ENCODE data around the gene FOXJ1. TPM values are rescaled to one million over a fixed set of nuclear protein-coding genes. Genes with fewer than 3 reads are reported as not detected.

Gene FOXJ1
- total RNA-seq, 3 donors from 2014 or later: 0.15 TPM; not detected in 2

DNA sequence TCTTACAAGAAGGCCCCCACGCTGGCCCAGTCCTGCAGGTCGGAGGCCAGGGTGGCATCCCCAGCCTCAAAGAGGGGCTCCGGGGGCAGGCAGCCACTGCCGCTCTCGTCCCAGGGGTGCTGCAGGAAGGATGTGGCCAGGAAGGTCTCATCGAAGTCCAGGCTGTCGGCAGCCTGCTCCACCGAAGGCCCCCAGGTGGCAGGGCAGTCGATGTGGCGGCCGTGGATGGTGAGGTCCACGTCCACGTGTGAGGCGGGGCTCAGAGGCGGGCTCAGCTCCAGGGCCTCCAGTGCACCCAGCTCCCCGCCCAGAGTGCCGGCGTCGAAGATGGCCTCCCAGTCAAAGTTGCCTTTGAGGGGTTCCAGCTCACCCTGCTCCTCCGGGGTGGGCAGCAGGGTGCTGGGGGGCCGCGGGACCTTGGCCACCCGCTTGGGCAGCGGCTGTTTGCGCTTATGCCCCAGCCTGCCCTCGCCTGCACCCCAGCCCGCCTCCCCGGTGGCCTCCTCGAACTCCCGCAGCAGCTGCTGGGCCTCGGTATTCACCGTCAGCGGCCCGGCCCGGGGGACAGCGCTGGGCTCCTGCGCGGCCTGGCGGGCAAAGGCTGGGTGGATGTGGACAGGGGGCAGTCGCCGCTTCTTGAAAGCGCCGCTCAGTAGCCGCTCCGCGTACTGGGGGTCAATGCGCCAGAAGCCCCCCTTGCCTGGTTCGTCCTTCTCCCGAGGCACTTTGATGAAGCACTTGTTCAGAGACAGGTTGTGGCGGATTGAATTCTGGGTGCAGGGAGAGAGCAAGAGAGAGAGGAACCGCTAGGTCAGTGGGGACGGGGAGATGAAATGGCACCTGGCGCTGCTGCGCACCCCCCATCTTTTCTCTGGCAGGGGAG, 3.5 kb downstream of the FOXJ1 start:
- DNase-seq (ENCODE audit: low spot score in 2 of 2): no peak
- Histone ChIP-seq H3K9me3 (no peaks in the 10 kb centered on the region), H3K4me1 (peaks cover 0 to 2% of the 10 kb centered on the region in 2 donors), H3K27ac (no peak overlapping the region), H3K36me3 (no peaks in the 10 kb centered on the region), H3K27me3 (peaks cover 14 to 38% of the 10 kb centered on the region in 2 donors), H3K4me3 (no peak overlapping the region)
- TF ChIP-seq POLR2A (IDR thresholded peaks at IDR 0.05) (no peak), POLR2AphosphoS5 (IDR thresholded peaks at IDR 0.05) (no peak)
- TF ChIP-seq, protein P1, sequence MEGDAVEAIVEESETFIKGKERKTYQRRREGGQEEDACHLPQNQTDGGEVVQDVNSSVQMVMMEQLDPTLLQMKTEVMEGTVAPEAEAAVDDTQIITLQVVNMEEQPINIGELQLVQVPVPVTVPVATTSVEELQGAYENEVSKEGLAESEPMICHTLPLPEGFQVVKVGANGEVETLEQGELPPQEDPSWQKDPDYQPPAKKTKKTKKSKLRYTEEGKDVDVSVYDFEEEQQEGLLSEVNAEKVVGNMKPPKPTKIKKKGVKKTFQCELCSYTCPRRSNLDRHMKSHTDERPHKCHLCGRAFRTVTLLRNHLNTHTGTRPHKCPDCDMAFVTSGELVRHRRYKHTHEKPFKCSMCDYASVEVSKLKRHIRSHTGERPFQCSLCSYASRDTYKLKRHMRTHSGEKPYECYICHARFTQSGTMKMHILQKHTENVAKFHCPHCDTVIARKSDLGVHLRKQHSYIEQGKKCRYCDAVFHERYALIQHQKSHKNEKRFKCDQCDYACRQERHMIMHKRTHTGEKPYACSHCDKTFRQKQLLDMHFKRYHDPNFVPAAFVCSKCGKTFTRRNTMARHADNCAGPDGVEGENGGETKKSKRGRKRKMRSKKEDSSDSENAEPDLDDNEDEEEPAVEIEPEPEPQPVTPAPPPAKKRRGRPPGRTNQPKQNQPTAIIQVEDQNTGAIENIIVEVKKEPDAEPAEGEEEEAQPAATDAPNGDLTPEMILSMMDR (IDR thresholded peaks at IDR 0.05): no peak
- intact Hi-C loops (cut with DNase I; ENCODE audit: low total_unique reads): no loop called here

DNA sequence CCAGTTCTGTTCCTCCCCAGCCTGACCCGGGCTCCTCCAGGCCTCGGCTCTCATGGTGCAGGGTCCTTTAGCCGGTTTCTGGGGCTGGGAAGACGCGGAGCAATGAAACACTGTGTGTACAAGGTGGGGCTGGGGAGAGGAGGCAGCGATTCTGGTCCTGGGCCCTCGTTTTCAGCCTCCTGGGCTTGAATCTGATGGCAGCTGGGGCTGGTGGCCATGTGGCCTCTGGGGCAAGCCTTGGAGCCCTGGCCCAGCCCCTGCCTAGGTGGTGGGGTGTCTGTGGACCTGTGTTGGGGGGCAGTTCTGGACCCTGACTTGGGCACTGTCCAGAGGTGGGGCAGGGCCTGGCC, 4.1 kb downstream of the FOXJ1 start:
- DNase-seq (ENCODE audit: low spot score in 2 of 2): no peak
- Histone ChIP-seq H3K4me1 (peaks cover 0 to 2% of the 10 kb centered on the region in 2 donors), H3K36me3 (no peaks in the 10 kb centered on the region), H3K4me3 (no peak overlapping the region), H3K9me3 (no peaks in the 10 kb centered on the region), H3K27me3 (peaks cover 14 to 38% of the 10 kb centered on the region in 2 donors), H3K27ac (no peak overlapping the region)
- intact Hi-C loops (cut with DNase I; ENCODE audit: low total_unique reads): no loop called here
- TF ChIP-seq, protein P1 (IDR thresholded peaks at IDR 0.05): no peak
- TF ChIP-seq POLR2AphosphoS5 (IDR thresholded peaks at IDR 0.05) (no peak), POLR2A (IDR thresholded peaks at IDR 0.05) (no peak)

DNA sequence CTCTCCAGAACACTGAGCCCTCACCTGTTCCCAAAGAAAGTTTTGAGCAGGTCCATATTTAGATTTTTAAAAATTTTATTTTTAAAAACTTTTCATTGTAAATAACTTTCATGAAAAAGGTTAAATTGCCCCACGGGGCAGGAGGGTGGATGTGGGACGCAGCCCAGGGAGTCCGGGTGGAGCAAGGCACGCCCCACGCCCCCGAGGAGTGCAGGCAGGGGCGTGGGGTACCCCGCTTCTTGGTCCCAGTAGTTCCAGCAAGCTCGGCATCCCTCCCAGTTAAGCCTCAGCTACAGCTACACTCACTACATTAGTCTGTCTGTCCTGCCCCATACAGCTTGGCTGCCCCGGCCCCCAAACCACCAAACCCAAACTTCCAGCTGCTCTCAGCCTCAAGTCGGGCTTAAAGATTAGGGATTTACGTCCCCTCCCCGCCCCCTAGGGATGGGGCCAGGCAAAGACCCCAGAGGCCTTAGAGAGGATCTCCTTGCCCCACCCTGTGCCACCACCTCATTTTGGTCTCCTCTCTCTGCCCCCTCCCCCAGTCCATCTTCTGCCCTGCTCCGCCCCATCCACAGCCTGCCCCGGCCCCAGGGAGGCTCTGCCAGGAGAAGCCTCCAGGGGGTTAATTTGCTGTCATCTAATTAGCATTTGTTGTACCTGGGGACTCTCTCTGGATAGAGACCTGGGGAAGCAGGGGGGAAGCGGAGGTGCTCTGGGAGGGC, 4.6 kb downstream of the FOXJ1 start:
- no peaks in the 10 kb centered on the region for H3K9me3 ChIP-seq
- H3K27ac ChIP-seq: no peak overlapping the region
- DNase-seq (ENCODE audit: low spot score in 2 of 2): no peak
- no peak overlapping the region for H3K4me3 ChIP-seq
- intact Hi-C loops (cut with DNase I; ENCODE audit: low total_unique reads): no loop called here
- H3K4me1 ChIP-seq: peaks cover 0 to 2% of the 10 kb centered on the region in 2 donors
- H3K27me3 ChIP-seq: peaks cover 14 to 38% of the 10 kb centered on the region in 2 donors
- TF ChIP-seq POLR2A (IDR thresholded peaks at IDR 0.05): no peak
- TF ChIP-seq, protein P1 (IDR thresholded peaks at IDR 0.05): no peak
- no peak for TF ChIP-seq POLR2AphosphoS5 (IDR thresholded peaks at IDR 0.05)
- H3K36me3 ChIP-seq: no peaks in the 10 kb centered on the region

DNA sequence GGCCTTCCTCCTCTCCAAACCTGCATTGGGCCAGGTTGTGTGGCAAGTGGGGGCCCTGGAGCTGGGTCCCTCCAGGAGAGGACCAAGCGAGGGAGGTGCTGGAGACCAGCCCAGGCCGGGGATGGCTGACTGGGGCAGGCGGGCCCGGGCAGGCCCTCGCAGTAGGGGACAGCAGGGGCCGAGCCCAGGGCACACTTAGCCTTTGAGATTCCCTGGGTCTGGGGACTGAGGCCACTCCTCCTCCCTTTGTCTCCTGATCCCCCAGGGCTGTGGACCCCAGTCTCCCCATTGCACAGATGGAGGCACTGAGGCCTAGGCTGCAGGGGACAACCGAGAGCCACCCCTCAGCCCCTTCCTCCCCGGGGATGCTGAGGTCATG, 5.2 kb downstream of the FOXJ1 start:
- H3K9me3 ChIP-seq: no peaks in the 10 kb centered on the region
- H3K4me3 ChIP-seq: no peak overlapping the region
- no peak for DNase-seq (ENCODE audit: low spot score in 2 of 2)
- peaks cover 0 to 2% of the 10 kb centered on the region in 2 donors for H3K4me1 ChIP-seq
- intact Hi-C loops (cut with DNase I; ENCODE audit: low total_unique reads): no loop called here
- no peaks in the 10 kb centered on the region for H3K36me3 ChIP-seq
- no peak for TF ChIP-seq POLR2AphosphoS5 (IDR thresholded peaks at IDR 0.05)
- TF ChIP-seq, protein P1 (IDR thresholded peaks at IDR 0.05): no peak
- TF ChIP-seq POLR2A (IDR thresholded peaks at IDR 0.05): no peak
- peaks cover 14 to 38% of the 10 kb centered on the region in 2 donors for H3K27me3 ChIP-seq
- H3K27ac ChIP-seq: no peak overlapping the region
